Sigmoid colon (tissue), 4 donors: ENCODE measurements around the gene PDZRN3.

ENCODE experiments used
- EP300 ChIP-seq, 4 donors: sonication (generic); formaldehyde crosslinking; IDR thresholded peaks; one replicate each; pipeline ENCODE4 v1.6.1; 2017; ENCODE audit warnings: antibody characterized with exemption in 4 of 4
- POLR2A ChIP-seq, 2 donors: fragments of 450-650 bp; IDR thresholded peaks; one replicate each; pipeline ENCODE4 v1.6.1; 2016; ENCODE audit warnings: antibody characterized with exemption in 2 of 2, mild to moderate bottlenecking in 2 of 2, moderate library complexity in 2 of 2
- TF ChIP-seq, protein P1 (sequence below), 4 experiments: fragments of 450-650 bp in 3 of 4; fragments of 200-600 bp in 1 of 4; IDR thresholded peaks; one replicate each; pipeline ENCODE4 v1.5.1; 2016 to 2019; ENCODE audit warnings: antibody characterized with exemption in 4 of 4, mild to moderate bottlenecking in 3 of 4, moderate library complexity in 2 of 4

GRCh38 chr3:73536336-73536895 lies 88.3 kb downstream of the PDZRN3 start:
- TF ChIP-seq POLR2A (IDR thresholded peaks at IDR 0.05) (no peak), EP300 (IDR thresholded peaks at IDR 0.05) (no peak)
- TF ChIP-seq, protein P1, sequence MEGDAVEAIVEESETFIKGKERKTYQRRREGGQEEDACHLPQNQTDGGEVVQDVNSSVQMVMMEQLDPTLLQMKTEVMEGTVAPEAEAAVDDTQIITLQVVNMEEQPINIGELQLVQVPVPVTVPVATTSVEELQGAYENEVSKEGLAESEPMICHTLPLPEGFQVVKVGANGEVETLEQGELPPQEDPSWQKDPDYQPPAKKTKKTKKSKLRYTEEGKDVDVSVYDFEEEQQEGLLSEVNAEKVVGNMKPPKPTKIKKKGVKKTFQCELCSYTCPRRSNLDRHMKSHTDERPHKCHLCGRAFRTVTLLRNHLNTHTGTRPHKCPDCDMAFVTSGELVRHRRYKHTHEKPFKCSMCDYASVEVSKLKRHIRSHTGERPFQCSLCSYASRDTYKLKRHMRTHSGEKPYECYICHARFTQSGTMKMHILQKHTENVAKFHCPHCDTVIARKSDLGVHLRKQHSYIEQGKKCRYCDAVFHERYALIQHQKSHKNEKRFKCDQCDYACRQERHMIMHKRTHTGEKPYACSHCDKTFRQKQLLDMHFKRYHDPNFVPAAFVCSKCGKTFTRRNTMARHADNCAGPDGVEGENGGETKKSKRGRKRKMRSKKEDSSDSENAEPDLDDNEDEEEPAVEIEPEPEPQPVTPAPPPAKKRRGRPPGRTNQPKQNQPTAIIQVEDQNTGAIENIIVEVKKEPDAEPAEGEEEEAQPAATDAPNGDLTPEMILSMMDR (IDR thresholded peaks at IDR 0.05): no peak
